Smooth muscle cell (in vitro differentiated cells): ENCODE results near the gene FADS2. TPM values are rescaled to one million over a fixed set of nuclear protein-coding genes. Genes with fewer than 3 reads are reported as not detected.
A peak's percentile ranks its signal among the peaks of the same experiment; 100 is the strongest.

Source experiments
- DNase-seq: peaks from one replicate; lab custom pipeline; 2025; ENCODE audit not compliant: unreplicated experiment; lab: John Stamatoyannopoulos, UW
- H2AFZ ChIP-seq: fragments of 200-600 bp; sonication (generic); 2 replicates; pipeline ENCODE4 v1.6.0; 2016; ENCODE audit warnings: antibody characterized with exemption, low read depth, mild to moderate bottlenecking
- H3F3A ChIP-seq: fragments of 200-600 bp; sonication (generic); 2 replicates; pipeline ENCODE4 v1.6.0; 2017; ENCODE audit warnings: antibody characterized with exemption, low read depth
- H3K27ac ChIP-seq: fragments of 200-600 bp; sonication (generic); 2 replicates; pipeline ENCODE4 v1.5.1; 2016; ENCODE audit warnings: low read depth, mild to moderate bottlenecking
- H3K27me3 ChIP-seq: fragments of 200-600 bp; sonication (generic); 2 replicates; pipeline ENCODE4 v1.6.1; 2016; ENCODE audit warnings: low read depth, mild to moderate bottlenecking
- H3K36me3 ChIP-seq: fragments of 200-600 bp; sonication (generic); 2 replicates; pipeline ENCODE4 v1.5.1; 2016; ENCODE audit warnings: low read depth
- H3K4me1 ChIP-seq: fragments of 200-600 bp; sonication (generic); 2 replicates; pipeline ENCODE4 v1.5.1; 2016; ENCODE audit warnings: low read depth
- H3K4me2 ChIP-seq: fragments of 200-600 bp; sonication (generic); 2 replicates; pipeline ENCODE4 v1.6.0; 2016; ENCODE audit warnings: mild to moderate bottlenecking
- H3K4me3 ChIP-seq: fragments of 200-600 bp; sonication (generic); 2 replicates; pipeline ENCODE4 v1.5.1; 2016; ENCODE audit warnings: mild to moderate bottlenecking
- H3K79me2 ChIP-seq: fragments of 200-600 bp; sonication (generic); 2 replicates; pipeline ENCODE4 v1.6.0; 2016; ENCODE audit warnings: low read depth, mild to moderate bottlenecking
- H3K9ac ChIP-seq: fragments of 200-600 bp; sonication (generic); 2 replicates; pipeline ENCODE4 v1.6.0; 2016; ENCODE audit warnings: low read depth
- H3K9me3 ChIP-seq: fragments of 200-600 bp; sonication (generic); replicated peaks from 2 replicates; pipeline ENCODE4 v1.5.1; 2016; ENCODE audit warnings: low read depth
- H4K20me1 ChIP-seq: fragments of 200-600 bp; sonication (generic); 2 replicates; pipeline ENCODE4 v1.6.0; 2016; ENCODE audit warnings: low read depth
- WGBS: methylation state at CpG from one replicate; pipeline ENCODE4 v1.1.7; 2016; ENCODE audit warnings: low lambda C conversion rate; 5-methylcytosine and 5-hydroxymethylcytosine counted together
- polyA plus RNA-seq: library from polyadenylated mRNA; unstranded; fragments of >200 nt; fragmentation: Nextera tagmentation; extraction: Ambion mirVana; gene quantifications from 2 replicates; pipeline ENCODE4 v1.2.1, GENCODE V29; 2016
- total RNA-seq: library from RNA; depleted of rRNA; stranded (reverse); fragments of >200 nt; gene quantifications from 2 replicates; pipeline ENCODE4 v1.2.3, GENCODE V29; 2014
- TF ChIP-seq, protein P1 (sequence below): fragments of 200-600 bp; sonication (generic); IDR thresholded peaks from 2 replicates; pipeline ENCODE4 v1.5.1; 2017; ENCODE audit warnings: borderline replicate concordance, mild to moderate bottlenecking, antibody characterized with exemption; ENCODE audit not compliant: insufficient read depth, poor library complexity, severe bottlenecking

Gene FADS2
- total and polyA plus RNA-seq, 2 experiments from 2014 or later, result 279 to 495 TPM

GRCh38 chr11:61890529-61891330 lies 62.6 kb downstream of the FADS2 start:
- no peak overlapping the region for H3K27ac ChIP-seq
- no peaks in the 10 kb centered on the region for H3K9me3 ChIP-seq
- 2% methylated on average over 35 of the region's 38 CpGs for WGBS
- DNase-seq, result peak; percentile 32
- no peak overlapping the region for H2AFZ ChIP-seq
- peak overlapping the region; percentile 98 for H3K4me2 ChIP-seq
- H3K27me3 ChIP-seq, result no peaks in the 10 kb centered on the region
- TF ChIP-seq, protein P1, sequence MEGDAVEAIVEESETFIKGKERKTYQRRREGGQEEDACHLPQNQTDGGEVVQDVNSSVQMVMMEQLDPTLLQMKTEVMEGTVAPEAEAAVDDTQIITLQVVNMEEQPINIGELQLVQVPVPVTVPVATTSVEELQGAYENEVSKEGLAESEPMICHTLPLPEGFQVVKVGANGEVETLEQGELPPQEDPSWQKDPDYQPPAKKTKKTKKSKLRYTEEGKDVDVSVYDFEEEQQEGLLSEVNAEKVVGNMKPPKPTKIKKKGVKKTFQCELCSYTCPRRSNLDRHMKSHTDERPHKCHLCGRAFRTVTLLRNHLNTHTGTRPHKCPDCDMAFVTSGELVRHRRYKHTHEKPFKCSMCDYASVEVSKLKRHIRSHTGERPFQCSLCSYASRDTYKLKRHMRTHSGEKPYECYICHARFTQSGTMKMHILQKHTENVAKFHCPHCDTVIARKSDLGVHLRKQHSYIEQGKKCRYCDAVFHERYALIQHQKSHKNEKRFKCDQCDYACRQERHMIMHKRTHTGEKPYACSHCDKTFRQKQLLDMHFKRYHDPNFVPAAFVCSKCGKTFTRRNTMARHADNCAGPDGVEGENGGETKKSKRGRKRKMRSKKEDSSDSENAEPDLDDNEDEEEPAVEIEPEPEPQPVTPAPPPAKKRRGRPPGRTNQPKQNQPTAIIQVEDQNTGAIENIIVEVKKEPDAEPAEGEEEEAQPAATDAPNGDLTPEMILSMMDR, result no peak
- H3K9ac ChIP-seq, result peak overlapping the region; percentile 36
- H3K4me1 ChIP-seq, result peaks cover 3% of the 10 kb centered on the region
- peaks cover 5% of the 10 kb centered on the region for H4K20me1 ChIP-seq
- H3K79me2 ChIP-seq, result no peaks in the 10 kb centered on the region
- peak overlapping the region; percentile 59 for H3K4me3 ChIP-seq
- H3F3A ChIP-seq, result no peaks in the 10 kb centered on the region
- H3K36me3 ChIP-seq, result no peaks in the 10 kb centered on the region

DNA sequence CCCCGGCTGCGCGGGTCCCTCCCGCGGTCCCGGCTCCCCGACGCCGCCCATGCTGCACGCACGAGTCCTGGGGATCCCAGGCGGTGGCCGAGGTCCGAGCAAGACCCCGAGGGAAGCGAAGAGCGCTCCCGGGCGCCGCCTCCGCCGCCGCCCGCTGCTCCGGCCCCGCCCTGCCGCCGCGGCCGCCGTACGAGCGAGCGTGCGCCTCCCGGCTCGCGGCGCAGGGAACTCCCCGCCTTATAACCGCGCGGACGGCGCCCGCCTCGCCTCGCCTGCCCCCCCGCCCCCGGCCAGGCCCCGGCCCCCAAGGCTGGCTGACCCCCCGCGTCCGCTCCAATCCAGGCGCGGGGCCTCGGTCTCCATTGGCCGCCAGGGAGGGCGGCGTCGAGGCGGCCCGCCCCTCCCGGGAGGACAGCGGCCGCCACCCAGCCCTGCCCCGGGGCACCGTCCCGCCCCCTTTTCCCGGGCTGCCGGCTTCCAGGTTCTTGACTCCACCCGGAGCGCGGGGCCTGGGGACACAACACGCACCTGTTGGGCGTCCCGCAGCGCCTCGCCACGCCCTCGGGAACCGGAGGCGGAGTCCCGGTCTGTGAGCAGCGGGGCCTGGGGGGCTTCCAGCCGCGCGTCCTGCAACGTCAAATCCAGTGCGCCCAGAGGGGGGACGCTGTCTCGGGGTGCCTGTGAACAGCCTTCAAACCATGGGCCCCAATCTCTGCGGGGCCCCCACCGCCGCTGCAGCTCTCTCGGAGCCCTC lies 63.4 kb downstream of the FADS2 start, which contains the start of gene FADS3:
Gene FADS3 (minus strand): TSS at position 215 of the 754 bp plus-strand sequence. CDS start 164 bp downstream, at position 51.
- H3K27me3 ChIP-seq, result no peaks in the 10 kb centered on the region
- H3K4me2 ChIP-seq, result peak within 1 kb of the TSS; percentile 98
- H3K27ac ChIP-seq, result no peak within 1 kb of the TSS
- peaks cover 5% of the 10 kb centered on the region for H4K20me1 ChIP-seq
- under 1% methylated on average over 48 of the region's 96 CpGs for WGBS
- no peak within 1 kb of the TSS for H2AFZ ChIP-seq
- peak; percentile 45 for DNase-seq
- no peaks in the 10 kb centered on the region for H3K36me3 ChIP-seq
- H3K79me2 ChIP-seq, result no peaks in the 10 kb centered on the region
- TF ChIP-seq, protein P1, result no peak
- H3K4me3 ChIP-seq, result peak within 1 kb of the TSS; percentile 59
- no peaks in the 10 kb centered on the region for H3F3A ChIP-seq
- peaks cover 3% of the 10 kb centered on the region for H3K4me1 ChIP-seq
- H3K9ac ChIP-seq, result peak within 1 kb of the TSS; percentile 36
- H3K9me3 ChIP-seq, result no peaks in the 10 kb centered on the region

- 35% methylated on average over 10 of the region's 12 CpGs for WGBS
- H3K4me2 ChIP-seq, result peak overlapping the region; percentile 98
- no peaks in the 10 kb centered on the region for H3K27me3 ChIP-seq
- H2AFZ ChIP-seq, result no peak overlapping the region
- DNase-seq, result no peak
- no peaks in the 10 kb centered on the region for H3F3A ChIP-seq
- H3K79me2 ChIP-seq, result no peaks in the 10 kb centered on the region
- TF ChIP-seq, protein P1, result no peak
- peaks cover 3% of the 10 kb centered on the region for H3K4me1 ChIP-seq
- peaks cover 5% of the 10 kb centered on the region for H4K20me1 ChIP-seq
- no peaks in the 10 kb centered on the region for H3K9me3 ChIP-seq
- H3K9ac ChIP-seq, result no peak overlapping the region
- H3K4me3 ChIP-seq, result peak overlapping the region; percentile 59
- H3K27ac ChIP-seq, result no peak overlapping the region
- no peaks in the 10 kb centered on the region for H3K36me3 ChIP-seq
Measured at GRCh38 chr11:61892085-61892370, 63.9 kb downstream of the FADS2 start.
